Spleen (tissue), 11 donors: ENCODE data around the gene ITPR1. TPM values are rescaled to one million over a fixed set of nuclear protein-coding genes. Genes with fewer than 3 reads are reported as not detected.
A peak's percentile ranks its signal among the peaks of the same experiment; 100 is the strongest.

Source experiments
- DNase-seq: peaks from one replicate; pipeline ENCODE4 v3.0.0-alpha.2; 2020
- H3K27ac ChIP-seq, 8 donors: fragments of 200-600 bp; sonication (generic) in 7 of 8; 1 replicate in 4 of 8; 2 replicates in 4 of 8; pipeline versions ENCODE4 v1.5.0 to v1.8.0; 2016 to 2021; ENCODE audit warnings: inconsistent platforms in 4 of 8, mild to moderate bottlenecking in 4 of 8, moderate library complexity in 1 of 8
- H3K27me3 ChIP-seq, 7 donors: fragments of 200-600 bp; sonication (generic) in 6 of 7; replicated peaks in 1 of 7; 1 replicate in 4 of 7; 2 replicates in 3 of 7; pipeline versions ENCODE4 v1.5.0 to v1.8.0; 2016 to 2021; ENCODE audit warnings: inconsistent platforms in 3 of 7, mild to moderate bottlenecking in 1 of 7
- H3K36me3 ChIP-seq, 6 donors: fragments of 200-600 bp; sonication (generic) in 5 of 6; 1 replicate in 4 of 6; 2 replicates in 2 of 6; pipeline versions ENCODE4 v1.5.0 to v1.8.0; 2016 to 2021; ENCODE audit warnings: inconsistent platforms in 2 of 6
- H3K4me1 ChIP-seq, 6 donors: fragments of 200-600 bp; sonication (generic) in 5 of 6; 1 replicate in 3 of 6; 2 replicates in 3 of 6; pipeline versions ENCODE4 v1.5.0 to v1.8.0; 2016 to 2021; ENCODE audit warnings: inconsistent platforms in 3 of 6
- H3K4me3 ChIP-seq, 8 donors: fragments of 200-600 bp; sonication (generic) in 7 of 8; 1 replicate in 4 of 8; 2 replicates in 4 of 8; pipeline versions ENCODE4 v1.5.0 to v1.8.0; 2016 to 2021; ENCODE audit warnings: inconsistent platforms in 4 of 8, mild to moderate bottlenecking in 4 of 8, moderate library complexity in 2 of 8
- H3K9me3 ChIP-seq, 8 donors: fragments of 200-600 bp; sonication (generic) in 7 of 8; 1 replicate in 4 of 8; 2 replicates in 4 of 8; pipeline versions ENCODE4 v1.5.0 to v1.8.0; 2016 to 2021; ENCODE audit warnings: inconsistent platforms in 4 of 8
- POLR2A ChIP-seq, 3 donors: fragments of 450-650 bp; IDR thresholded peaks; one replicate each; pipeline ENCODE4 v1.5.1; 2017; ENCODE audit warnings: antibody characterized with exemption in 3 of 3, mild to moderate bottlenecking in 1 of 3
- POLR2AphosphoS5 ChIP-seq, 3 donors: sonication (generic); formaldehyde crosslinking; IDR thresholded peaks; one replicate each; pipeline ENCODE4 v1.5.1; 2017; ENCODE audit warnings: antibody characterized with exemption in 3 of 3
- WGBS, 5 donors: extraction: QIAGEN DNeasy Blood & Tissue Kit in 3 of 5; methylation state at CpG; one replicate each; pipeline versions ENCODE4 v1.1.5 to v1.1.7; 2013 to 2018; 5-methylcytosine and 5-hydroxymethylcytosine counted together
- intact Hi-C: fragments of 100-400 bp; cut with DNase I; formaldehyde crosslinking; loops from one replicate; pipeline ENCODE4 v1.15.0; 2023; ENCODE audit warnings: low total_unique reads
- polyA plus RNA-seq, 3 donors: library from polyadenylated mRNA; stranded (reverse); fragments of 200-250 nt; gene quantifications; one replicate each; pipeline ENCODE4 v1.2.1, GENCODE V29; 2013
- total RNA-seq, 7 donors: library from RNA; depleted of rRNA in 3 of 7; stranded (reverse); fragments of >200 nt in 3 of 7; fragmentation: NEBNext Ultra II Directional in 4 of 7; extraction: Animal tissue kit (Norgen Biotek cat#: 25700) in 4 of 7; gene quantifications; one replicate each; pipeline versions ENCODE4 v1.1.0 to v1.2.1, GENCODE V29; 2016 to 2021
- TF ChIP-seq, protein P1 (sequence below), 11 experiments: fragments of 200-600 bp in 7 of 11; fragments of 450-650 bp in 4 of 11; sonication (generic) in 4 of 11; IDR thresholded peaks in 8 of 11; conservative IDR thresholded peaks in 3 of 11; 1 replicate in 7 of 11; 2 replicates in 4 of 11; pipeline versions ENCODE4 v1.4.0 to v1.8.0; 2016 to 2021; ENCODE audit warnings: antibody characterized with exemption in 11 of 11, inconsistent platforms in 4 of 11, mild to moderate bottlenecking in 1 of 11
- donor health status: healthy with polysubstance abuse.
- donor health status: DM: no; HTN: no; CAD: no; lungs with moderate emphysema.
- donor health status: DM: no; HTN: no; CAD: no.
- donor health status: Bipolar disorder and iron deficiency.
- donor health status: healthy.
- donor health status: DM: no; HTN: no; CAD: no.
- donor health status: DM: yes; HTN: yes; CAD: no.

The ITPR1 gene
- total and polyA plus RNA-seq, 10 donors, result 17.5 to 194 (median 129) TPM

GRCh38 chr3:4864503-4864902, 371.4 kb downstream of the ITPR1 start:
- no peak for DNase-seq
- H3K4me1 ChIP-seq, result peaks cover 16 to 38% (median 33%) of the 10 kb centered on the region in 6 donors
- H3K27ac ChIP-seq, result no peak overlapping the region
- 53 to 91% (median 81%) methylated on average over 1 of the region's 1 CpG for WGBS, 5 donors
- H3K27me3 ChIP-seq, result no peaks in the 10 kb centered on the region
- H3K4me3 ChIP-seq, result no peak overlapping the region
- TF ChIP-seq POLR2A (IDR thresholded peaks at IDR 0.05) (no peak), POLR2AphosphoS5 (IDR thresholded peaks at IDR 0.05) (no peak)
- TF ChIP-seq, protein P1, sequence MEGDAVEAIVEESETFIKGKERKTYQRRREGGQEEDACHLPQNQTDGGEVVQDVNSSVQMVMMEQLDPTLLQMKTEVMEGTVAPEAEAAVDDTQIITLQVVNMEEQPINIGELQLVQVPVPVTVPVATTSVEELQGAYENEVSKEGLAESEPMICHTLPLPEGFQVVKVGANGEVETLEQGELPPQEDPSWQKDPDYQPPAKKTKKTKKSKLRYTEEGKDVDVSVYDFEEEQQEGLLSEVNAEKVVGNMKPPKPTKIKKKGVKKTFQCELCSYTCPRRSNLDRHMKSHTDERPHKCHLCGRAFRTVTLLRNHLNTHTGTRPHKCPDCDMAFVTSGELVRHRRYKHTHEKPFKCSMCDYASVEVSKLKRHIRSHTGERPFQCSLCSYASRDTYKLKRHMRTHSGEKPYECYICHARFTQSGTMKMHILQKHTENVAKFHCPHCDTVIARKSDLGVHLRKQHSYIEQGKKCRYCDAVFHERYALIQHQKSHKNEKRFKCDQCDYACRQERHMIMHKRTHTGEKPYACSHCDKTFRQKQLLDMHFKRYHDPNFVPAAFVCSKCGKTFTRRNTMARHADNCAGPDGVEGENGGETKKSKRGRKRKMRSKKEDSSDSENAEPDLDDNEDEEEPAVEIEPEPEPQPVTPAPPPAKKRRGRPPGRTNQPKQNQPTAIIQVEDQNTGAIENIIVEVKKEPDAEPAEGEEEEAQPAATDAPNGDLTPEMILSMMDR (IDR thresholded peaks at IDR 0.05 in 8 of 11, conservative IDR thresholded peaks at IDR 0.05 in 3 of 11), result no peak
- H3K36me3 ChIP-seq, result no peaks in the 10 kb centered on the region
- H3K9me3 ChIP-seq, result peaks cover 3 to 31% (median 22%) of the 10 kb centered on the region in 8 donors
- intact Hi-C loops, result no loop called here

DNA sequence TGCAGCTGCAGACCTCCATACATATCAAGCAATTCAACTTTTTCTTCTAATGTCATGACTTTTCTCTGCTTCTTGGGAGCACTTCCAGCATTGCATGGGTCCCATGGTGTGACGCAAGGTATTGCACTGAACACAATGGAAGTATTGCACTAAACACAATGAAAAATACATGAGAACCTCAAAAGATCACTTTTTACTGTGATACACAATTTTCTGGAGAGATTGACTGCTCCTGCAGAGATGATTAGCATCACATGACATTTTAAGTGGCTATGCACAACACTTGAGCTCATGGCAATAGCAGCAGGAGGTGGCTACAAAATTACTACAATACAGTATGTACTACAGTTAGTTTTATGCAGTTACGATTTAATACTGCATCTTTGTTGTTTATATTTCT, 372.6 kb downstream of the ITPR1 start:
- H3K36me3 ChIP-seq, result no peaks in the 10 kb centered on the region
- peaks cover 16 to 40% (median 33%) of the 10 kb centered on the region in 6 donors for H3K4me1 ChIP-seq
- H3K27ac ChIP-seq, result no peak overlapping the region
- H3K9me3 ChIP-seq, result peaks cover 3 to 21% (median 17%) of the 10 kb centered on the region in 8 donors
- intact Hi-C loops, result no loop called here
- no peak overlapping the region for H3K4me3 ChIP-seq
- no peaks in the 10 kb centered on the region for H3K27me3 ChIP-seq
- no peak for DNase-seq
- WGBS, 5 donors, result 71 to 93% (median 88%) methylated on average over 2 of the region's 2 CpGs
- TF ChIP-seq POLR2AphosphoS5 (IDR thresholded peaks at IDR 0.05) (no peak), POLR2A (IDR thresholded peaks at IDR 0.05) (no peak)
- TF ChIP-seq, protein P1 (IDR thresholded peaks at IDR 0.05 in 8 of 11, conservative IDR thresholded peaks at IDR 0.05 in 3 of 11), result no peak

GRCh38 chr3:4866866-4867265, 373.7 kb downstream of the ITPR1 start:
- H3K9me3 ChIP-seq, result peaks cover 0 to 9% (median 5%) of the 10 kb centered on the region in 8 donors

GRCh38 chr3:4877173-4877787, 384.1 kb downstream of the ITPR1 start:
- Histone ChIP-seq H3K27ac (no peak overlapping the region), H3K9me3 (no peaks in the 10 kb centered on the region), H3K4me1 (no peaks in the 10 kb centered on the region), H3K27me3 (no peaks in the 10 kb centered on the region), H3K36me3 (no peaks in the 10 kb centered on the region), H3K4me3 (no peak overlapping the region)
- TF ChIP-seq, protein P1 (IDR thresholded peaks at IDR 0.05 in 8 of 11, conservative IDR thresholded peaks at IDR 0.05 in 3 of 11), result no peak
- TF ChIP-seq POLR2AphosphoS5 (IDR thresholded peaks at IDR 0.05), result no peak
- TF ChIP-seq POLR2A (IDR thresholded peaks at IDR 0.05), result no peak
- DNase-seq, result no peak
- intact Hi-C loops, result no loop called here
- 88 to 95% (median 91%) methylated on average over 3 of the region's 3 CpGs for WGBS, 5 donors

More at GRCh38 chr3:4866866-4867265, 373.7 kb downstream of the ITPR1 start:
- no peak for DNase-seq
- WGBS, 5 donors, result 44 to 61% (median 53%) methylated on average over 6 of the region's 6 CpGs
- Histone ChIP-seq H3K36me3 (no peaks in the 10 kb centered on the region), H3K4me3 (peak overlapping the region in 1 of 8 donors; percentile 81), H3K27ac (peak overlapping the region; percentile 71 to 96 (median 95)), H3K4me1 (peaks cover 16 to 40% (median 33%) of the 10 kb centered on the region in 6 donors), H3K27me3 (no peaks in the 10 kb centered on the region)
- intact Hi-C loops, result no loop called here
- TF ChIP-seq POLR2AphosphoS5 (IDR thresholded peaks at IDR 0.05), result peak in 1 of 3 donors; percentile 39
- TF ChIP-seq POLR2A (IDR thresholded peaks at IDR 0.05), result no peak
